Measurements from ENCODE around the gene UNC13B. TPM values are rescaled to one million over a fixed set of nuclear protein-coding genes. Genes with fewer than 3 reads are reported as not detected.

UNC13B gene
- total and polyA plus RNA-seq, 2 of the 8 experiments (the other 6 are each of a cell fraction or from before 2014, with no cell fraction given): 23.1 to 51.7 TPM

DNA sequence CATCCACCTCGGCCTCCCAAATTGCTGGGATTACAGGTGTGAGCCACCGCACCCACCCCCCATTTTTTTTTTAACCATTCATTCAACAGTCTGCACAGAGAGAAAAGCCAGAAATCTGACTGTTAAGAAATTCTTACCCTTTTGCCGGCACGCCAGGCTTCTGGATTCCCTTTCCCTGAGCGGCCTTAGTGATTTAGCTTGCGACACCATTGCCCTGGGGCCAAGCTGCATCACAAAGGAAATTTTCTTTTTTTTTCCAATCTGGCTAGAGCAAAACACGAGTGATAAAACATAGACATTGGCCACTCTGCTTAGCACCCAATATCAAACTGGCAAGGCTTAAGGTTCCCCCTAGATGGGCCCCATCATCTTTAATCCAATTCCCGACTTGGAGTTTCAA, 24.9 kb upstream of the UNC13B start:
- ChIA-PET CTCF (ENCODE audit: partially characterized antibody) (no interaction called here), POLR2A (ENCODE audit: partially characterized antibody) (no interaction called here)
- DNase-seq (ENCODE audit: low read depth in 1 of 2, low spot score in 2 of 2): no peak
- no peak overlapping the region for H2BK15ac ChIP-seq (ENCODE audit: low read length)
- H4K91ac ChIP-seq (replicated peaks; ENCODE audit: insufficient read length, low read length): no peak overlapping the region
- H3K23me2 ChIP-seq (ENCODE audit: low read depth, low read length): no peaks in the 10 kb centered on the region
- WGBS, 2 experiments (ENCODE audit: extremely low coverage in 1 of 2, insufficient coverage in 1 of 2, insufficient read length in 1 of 2, insufficient replicate concordance in 2 of 2, low coverage in 1 of 2, low lambda C conversion rate in 2 of 2, missing lambda C conversion rate in 1 of 2): 86% methylated on average over 8 of the region's 8 CpGs; no CpG with 5 or more reads in 1 of the 2 experiments
- no peak overlapping the region for H2BK120ac ChIP-seq (replicated peaks; ENCODE audit: low read depth, low read length)
- no peak overlapping the region for H4K8ac ChIP-seq (ENCODE audit: extremely low read depth, insufficient read depth, low read length)
- no peaks in the 10 kb centered on the region for H3K4me1 ChIP-seq (replicated peaks in 1 of 4; ENCODE audit: control insufficient read depth in 3 of 4, insufficient read depth in 4 of 4, low read length in 3 of 4)
- H3K4me2 ChIP-seq (ENCODE audit: insufficient read depth in 1 of 2, low read depth in 2 of 2, low read length in 2 of 2): no peak overlapping the region
- H3K9ac ChIP-seq (replicated peaks in 1 of 4; ENCODE audit: extremely low read depth in 1 of 4, low read depth in 3 of 4, low read length in 3 of 4): no peak overlapping the region
- no peaks in the 10 kb centered on the region for H4K20me1 ChIP-seq (replicated peaks in 1 of 2; ENCODE audit: control insufficient read depth in 1 of 2, insufficient read depth in 2 of 2, low read length in 2 of 2)
- H2AFZ ChIP-seq (ENCODE audit: low read length): no peak overlapping the region
- H3K14ac ChIP-seq (ENCODE audit: insufficient read length): no peak overlapping the region
- FAIRE-seq: no peak
- H3K23ac ChIP-seq (ENCODE audit: insufficient read length): no peak overlapping the region
- H3K4ac ChIP-seq (replicated peaks; ENCODE audit: insufficient read length, low read depth, low read length): no peak overlapping the region
- no peak overlapping the region for H3K27ac ChIP-seq (ENCODE audit: low read depth, low read length)
- no peak overlapping the region for H4K5ac ChIP-seq (ENCODE audit: insufficient read length, low read depth, low read length)
- TF ChIP-seq SIX5 (IDR thresholded peaks at IDR 0.05; ENCODE audit: low read depth, low read length) (no peak), JUND (IDR thresholded peaks at IDR 0.05; ENCODE audit: low read length) (no peak), SP2 (IDR thresholded peaks at IDR 0.05; ENCODE audit: low read length) (no peak), CTBP2 (IDR thresholded peaks at IDR 0.05; ENCODE audit: borderline replicate concordance, insufficient read depth, insufficient read length, low read length) (no peak), MAX (IDR thresholded peaks at IDR 0.05) (no peak), RAD21 (IDR thresholded peaks at IDR 0.05 in 1 of 2, conservative IDR thresholded peaks at IDR 0.05 in 1 of 2; ENCODE audit: low read depth in 2 of 2, low read length in 2 of 2) (no peak), EGR1 (IDR thresholded peaks at IDR 0.05; ENCODE audit: borderline replicate concordance, low read depth, low read length) (no peak), SIN3A (conservative IDR thresholded peaks at IDR 0.05 in 1 of 2, IDR thresholded peaks at IDR 0.05 in 1 of 2; ENCODE audit: low read depth in 1 of 2, low read length in 2 of 2) (no peak), GABPA (IDR thresholded peaks at IDR 0.05; ENCODE audit: borderline replicate concordance, insufficient read depth, low read length) (no peak), SAP30 (IDR thresholded peaks at IDR 0.05; ENCODE audit: insufficient read depth, insufficient replicate concordance, low read length) (no peak), TCF12 (IDR thresholded peaks at IDR 0.05; ENCODE audit: low read depth, low read length) (no peak)
- TF ChIP-seq, protein P1, sequence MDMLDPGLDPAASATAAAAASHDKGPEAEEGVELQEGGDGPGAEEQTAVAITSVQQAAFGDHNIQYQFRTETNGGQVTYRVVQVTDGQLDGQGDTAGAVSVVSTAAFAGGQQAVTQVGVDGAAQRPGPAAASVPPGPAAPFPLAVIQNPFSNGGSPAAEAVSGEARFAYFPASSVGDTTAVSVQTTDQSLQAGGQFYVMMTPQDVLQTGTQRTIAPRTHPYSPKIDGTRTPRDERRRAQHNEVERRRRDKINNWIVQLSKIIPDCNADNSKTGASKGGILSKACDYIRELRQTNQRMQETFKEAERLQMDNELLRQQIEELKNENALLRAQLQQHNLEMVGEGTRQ (IDR thresholded peaks at IDR 0.05; ENCODE audit: low read length): no peak
- H3K18ac ChIP-seq (ENCODE audit: extremely low read depth, low read length): no peak overlapping the region
- H3K9me3 ChIP-seq (ENCODE audit: insufficient read depth in 2 of 2, low read depth in 1 of 2, low read length in 1 of 2): peaks cover 26 to 37% of the 10 kb centered on the region in 2 experiments
- H3K27me3 ChIP-seq (replicated peaks in 1 of 4; ENCODE audit: control insufficient read depth in 3 of 4, extremely low read depth in 1 of 4, insufficient read depth in 3 of 4, low read length in 3 of 4): no peaks in the 10 kb centered on the region
- no peaks in the 10 kb centered on the region for H3K79me2 ChIP-seq (ENCODE audit: control insufficient read depth in 1 of 2, insufficient read depth in 2 of 2, low read length in 2 of 2)
- no peak overlapping the region for H3K4me3 ChIP-seq (ENCODE audit: extremely low read depth in 1 of 4, insufficient read depth in 2 of 4, low read depth in 3 of 4, low read length in 4 of 4)
- no peaks in the 10 kb centered on the region for H3K36me3 ChIP-seq (ENCODE audit: control insufficient read depth in 2 of 4, insufficient read depth in 4 of 4, low read length in 3 of 4)
- no peak overlapping the region for H3K56ac ChIP-seq (replicated peaks; ENCODE audit: insufficient read length, low read depth, low read length)
- no peak overlapping the region for H2BK20ac ChIP-seq (ENCODE audit: low read length)
- H3K79me1 ChIP-seq (ENCODE audit: low read depth, low read length): no peaks in the 10 kb centered on the region
- H2AK5ac ChIP-seq (ENCODE audit: low read depth, low read length): no peak overlapping the region
- no peak overlapping the region for H2BK5ac ChIP-seq (ENCODE audit: low read depth, low read length)
- H2BK12ac ChIP-seq (ENCODE audit: low read depth, low read length): no peak overlapping the region
